GM18505 (cell line): ENCODE data around the gene PAPPA2.
"Not testable (repeated sequence)": the region's sequence is repeated elsewhere in the genome, so short reads cannot be mapped to it uniquely, and the experiment has no call there.

Source experiments
- ATAC-seq: cut with Tn5 transposase; IDR thresholded peaks from one replicate; pipeline ENCODE4 v1.9.1; 2021; ENCODE audit not compliant: unreplicated experiment
- POLR2A ChIP-seq: IDR thresholded peaks from 4 replicates; pipeline ENCODE4 v1.6.1; 2011; ENCODE audit warnings: borderline replicate concordance; ENCODE audit not compliant: insufficient read depth, insufficient read length; ENCODE audit errors: extremely low read depth

PAPPA2 gene

GRCh38 chr1:176617881-176618280 lies 154.9 kb downstream of the PAPPA2 start:
- no peak for ATAC-seq
- no peak for TF ChIP-seq POLR2A

- no peak for TF ChIP-seq POLR2A
- ATAC-seq: no peak
Observed at GRCh38 chr1:176619261-176619660, 156.3 kb downstream of the PAPPA2 start.

GRCh38 chr1:176625365-176625764 lies 162.4 kb downstream of the PAPPA2 start:
- no peak for TF ChIP-seq POLR2A
- ATAC-seq: no peak

- no peak for TF ChIP-seq POLR2A
- no peak for ATAC-seq
Observed at GRCh38 chr1:176626572-176627061, 163.6 kb downstream of the PAPPA2 start.

- no peak for ATAC-seq
- TF ChIP-seq POLR2A: no peak
Observed at GRCh38 chr1:176628775-176629174, 165.8 kb downstream of the PAPPA2 start.

- not testable (repeated sequence) for ATAC-seq
Observed at GRCh38 chr1:176634733-176635132, 171.8 kb downstream of the PAPPA2 start.

GRCh38 chr1:176638713-176639526 lies 175.9 kb downstream of the PAPPA2 start:
- no peak for ATAC-seq
- TF ChIP-seq POLR2A: no peak

GRCh38 chr1:176643536-176643935 lies 180.6 kb downstream of the PAPPA2 start:
- TF ChIP-seq POLR2A: no peak
- no peak for ATAC-seq

GRCh38 chr1:176648556-176648955 lies 185.6 kb downstream of the PAPPA2 start:
- no peak for TF ChIP-seq POLR2A

GRCh38 chr1:176656257-176656995 lies 193.5 kb downstream of the PAPPA2 start:
- no peak for ATAC-seq
- no peak for TF ChIP-seq POLR2A

More at GRCh38 chr1:176648556-176648955, 185.6 kb downstream of the PAPPA2 start:
- ATAC-seq: no peak

- no peak for ATAC-seq
- no peak for TF ChIP-seq POLR2A
Observed at GRCh38 chr1:176669782-176670181, 206.8 kb downstream of the PAPPA2 start.

GRCh38 chr1:176670853-176671252 lies 207.9 kb downstream of the PAPPA2 start:
- ATAC-seq: no peak
- TF ChIP-seq POLR2A: no peak

- no peak for ATAC-seq
Observed at GRCh38 chr1:176682830-176683535, 220.0 kb downstream of the PAPPA2 start.

GRCh38 chr1:176691251-176692228 lies 228.6 kb downstream of the PAPPA2 start:
- no peak for TF ChIP-seq POLR2A
- ATAC-seq: peak; percentile 78

More at GRCh38 chr1:176682830-176683535, 220.0 kb downstream of the PAPPA2 start:
- TF ChIP-seq POLR2A: no peak
